Measurements from ENCODE around the gene NRTN. TPM values are rescaled to one million over a fixed set of nuclear protein-coding genes. Genes with fewer than 3 reads are reported as not detected.

The NRTN gene
- total and polyA plus RNA-seq, 2 experiments from 2014 or later, result 4.0 to 5.5 TPM

DNA sequence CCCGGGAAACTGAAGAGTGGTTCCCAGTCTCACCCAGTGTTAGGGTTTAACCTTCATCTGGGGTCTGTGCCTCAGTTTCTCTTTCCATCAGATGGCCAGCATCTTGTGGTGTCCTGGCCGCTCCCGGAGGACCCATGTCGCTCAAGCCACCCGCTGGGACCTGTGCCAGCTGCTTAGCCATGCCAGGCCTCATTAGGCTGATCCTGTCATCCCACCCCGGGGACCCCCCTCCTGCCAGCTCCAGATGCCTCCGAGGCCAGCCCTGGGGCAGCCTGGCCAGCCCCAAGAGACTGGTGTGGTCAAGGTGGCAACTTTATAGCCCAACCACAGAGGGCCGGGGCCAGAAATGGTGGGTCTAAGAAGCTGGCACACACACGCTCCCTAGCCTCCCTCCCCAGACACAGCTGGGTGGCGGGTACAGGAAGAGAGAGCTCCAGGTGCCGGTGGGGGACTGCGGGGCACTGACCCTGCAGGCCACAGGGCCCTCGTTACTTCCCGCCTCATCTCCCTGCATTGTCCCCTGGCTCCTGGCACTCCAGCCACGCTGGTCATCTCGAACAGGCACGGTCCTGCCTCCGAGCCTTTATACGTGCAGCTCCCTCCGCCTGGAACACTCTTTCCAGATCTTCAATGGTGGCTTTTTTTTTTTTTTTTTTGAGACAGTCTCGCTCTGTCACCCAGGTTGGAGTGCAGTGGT is 3.4 kb downstream of the NRTN start:
- Histone ChIP-seq H2AFZ (no peak overlapping the region), H3K79me2 (replicated peaks; ENCODE audit: insufficient read depth) (no peaks in the 10 kb centered on the region), H3F3A (replicated peaks; ENCODE audit: low read depth) (no peaks in the 10 kb centered on the region), H3K4me2 (no peak overlapping the region), H3K4me1 (ENCODE audit: insufficient read depth) (peaks cover 6% of the 10 kb centered on the region; the same call in 1 of the 2 replicates), H3K4me3 (no peak overlapping the region), H3K36me3 (ENCODE audit: insufficient read depth) (no peaks in the 10 kb centered on the region), H3K9me2 (ENCODE audit: insufficient read depth) (peaks cover 3% of the 10 kb centered on the region; the same call in 1 of the 2 replicates), H4K20me1 (replicated peaks; ENCODE audit: insufficient read depth) (no peaks in the 10 kb centered on the region; the same call in 1 of the 2 replicates), H3K27me3 (ENCODE audit: insufficient read depth) (peaks cover 8% of the 10 kb centered on the region), H3K27ac (ENCODE audit: low read depth) (no peak overlapping the region)
- no peaks in the 10 kb centered on the region; the same call in 1 of the 3 replicates for H3K9me3 Mint-ChIP-seq
- H3K27me3 Mint-ChIP-seq (ENCODE audit: insufficient read depth, low read depth, poor library complexity), result peaks cover 28% of the 10 kb centered on the region
- TF ChIP-seq CREB1 (CRISPR knock-in tag; IDR thresholded peaks at IDR 0.05; ENCODE audit: low read depth), result no peak
- TF ChIP-seq JUNB (IDR thresholded peaks at IDR 0.05; ENCODE audit: unreplicated experiment), result no peak
- TF ChIP-seq POLR2AphosphoS5 (IDR thresholded peaks at IDR 0.05; ENCODE audit: low read depth), result no peak
- TF ChIP-seq NANOG (IDR thresholded peaks at IDR 0.05; ENCODE audit: borderline replicate concordance), result no peak
- no peak for TF ChIP-seq ZNF114 (CRISPR knock-in tag; IDR thresholded peaks at IDR 0.05)
- no peak for TF ChIP-seq EZH2 (IDR thresholded peaks at IDR 0.05; ENCODE audit: low read depth, unreplicated experiment)
- no peak for TF ChIP-seq ZNF331 (CRISPR knock-in tag; IDR thresholded peaks at IDR 0.05; ENCODE audit: low read depth)
- H3K27ac Mint-ChIP-seq, result no peak overlapping the region
- DNase-seq (ENCODE audit: low spot score) (no peak), ATAC-seq (no peak)
- H3K4me1 Mint-ChIP-seq, result peaks cover 16% of the 10 kb centered on the region
- no peak overlapping the region for H3K4me3 Mint-ChIP-seq
- no peaks in the 10 kb centered on the region; the same call in 2 of the 3 replicates for H3K36me3 Mint-ChIP-seq (ENCODE audit: low read depth)

DNA sequence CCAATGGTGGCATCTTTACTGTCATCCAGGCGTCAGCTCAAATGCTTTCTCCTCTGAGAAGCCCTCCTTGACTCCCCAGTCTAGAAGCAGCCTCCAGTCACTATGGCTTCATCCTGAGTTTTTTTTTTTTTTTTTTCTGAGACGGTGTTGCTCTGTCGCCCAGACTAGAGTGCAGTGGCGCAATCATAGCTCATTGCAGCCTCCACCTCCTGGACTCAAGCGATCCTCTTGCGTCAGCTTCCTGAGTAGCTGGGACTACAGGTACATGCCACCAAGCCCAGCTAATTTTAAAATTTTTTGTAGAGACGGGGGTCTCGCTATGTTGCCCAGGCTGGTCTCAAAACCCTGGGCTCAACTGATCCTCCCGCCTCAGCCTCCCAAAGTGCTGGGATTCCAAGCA is 4.2 kb downstream of the NRTN start:
- H3K27ac Mint-ChIP-seq, result no peak overlapping the region
- peaks cover 5% of the 10 kb centered on the region; the same call in 1 of the 2 replicates for H3K27me3 ChIP-seq (ENCODE audit: insufficient read depth)
- peaks cover 13% of the 10 kb centered on the region for H3K4me1 Mint-ChIP-seq
- H2AFZ ChIP-seq, result no peak overlapping the region
- peaks cover 25% of the 10 kb centered on the region for H3K27me3 Mint-ChIP-seq (ENCODE audit: insufficient read depth, low read depth, poor library complexity)
- H3K4me1 ChIP-seq (ENCODE audit: insufficient read depth), result peaks cover 6% of the 10 kb centered on the region; the same call in 1 of the 2 replicates
- H3K36me3 Mint-ChIP-seq (ENCODE audit: low read depth), result no peaks in the 10 kb centered on the region; the same call in 2 of the 3 replicates
- no peaks in the 10 kb centered on the region; the same call in 2 of the 3 replicates for H3K9me3 Mint-ChIP-seq
- H3K27ac ChIP-seq (ENCODE audit: low read depth), result no peak overlapping the region
- H3K9me2 ChIP-seq (ENCODE audit: insufficient read depth), result no peaks in the 10 kb centered on the region
- no peaks in the 10 kb centered on the region for H3K36me3 ChIP-seq (ENCODE audit: insufficient read depth)
- ATAC-seq (no peak), DNase-seq (ENCODE audit: low spot score) (no peak)
- no peaks in the 10 kb centered on the region for H3F3A ChIP-seq (replicated peaks; ENCODE audit: low read depth)
- H3K4me2 ChIP-seq, result no peak overlapping the region
- no peaks in the 10 kb centered on the region for H3K79me2 ChIP-seq (replicated peaks; ENCODE audit: insufficient read depth)
- no peak overlapping the region for H3K4me3 Mint-ChIP-seq
- H3K4me3 ChIP-seq, result no peak overlapping the region
- H4K20me1 ChIP-seq (replicated peaks; ENCODE audit: insufficient read depth), result no peaks in the 10 kb centered on the region; the same call in 1 of the 2 replicates
- TF ChIP-seq CREB1 (CRISPR knock-in tag; IDR thresholded peaks at IDR 0.05; ENCODE audit: low read depth) (no peak), ZNF114 (CRISPR knock-in tag; IDR thresholded peaks at IDR 0.05) (no peak), ZNF331 (CRISPR knock-in tag; IDR thresholded peaks at IDR 0.05; ENCODE audit: low read depth) (no peak), STAT1 (IDR thresholded peaks at IDR 0.05; ENCODE audit: unreplicated experiment) (no peak), POLR2AphosphoS5 (IDR thresholded peaks at IDR 0.05; ENCODE audit: low read depth) (no peak), EZH2phosphoT487 (IDR thresholded peaks at IDR 0.05; ENCODE audit: unreplicated experiment) (no peak)
- TF ChIP-seq, protein P1, sequence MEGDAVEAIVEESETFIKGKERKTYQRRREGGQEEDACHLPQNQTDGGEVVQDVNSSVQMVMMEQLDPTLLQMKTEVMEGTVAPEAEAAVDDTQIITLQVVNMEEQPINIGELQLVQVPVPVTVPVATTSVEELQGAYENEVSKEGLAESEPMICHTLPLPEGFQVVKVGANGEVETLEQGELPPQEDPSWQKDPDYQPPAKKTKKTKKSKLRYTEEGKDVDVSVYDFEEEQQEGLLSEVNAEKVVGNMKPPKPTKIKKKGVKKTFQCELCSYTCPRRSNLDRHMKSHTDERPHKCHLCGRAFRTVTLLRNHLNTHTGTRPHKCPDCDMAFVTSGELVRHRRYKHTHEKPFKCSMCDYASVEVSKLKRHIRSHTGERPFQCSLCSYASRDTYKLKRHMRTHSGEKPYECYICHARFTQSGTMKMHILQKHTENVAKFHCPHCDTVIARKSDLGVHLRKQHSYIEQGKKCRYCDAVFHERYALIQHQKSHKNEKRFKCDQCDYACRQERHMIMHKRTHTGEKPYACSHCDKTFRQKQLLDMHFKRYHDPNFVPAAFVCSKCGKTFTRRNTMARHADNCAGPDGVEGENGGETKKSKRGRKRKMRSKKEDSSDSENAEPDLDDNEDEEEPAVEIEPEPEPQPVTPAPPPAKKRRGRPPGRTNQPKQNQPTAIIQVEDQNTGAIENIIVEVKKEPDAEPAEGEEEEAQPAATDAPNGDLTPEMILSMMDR (conservative IDR thresholded peaks at IDR 0.05; ENCODE audit: low read depth in 2 of 2), result no peak
- TF ChIP-seq, protein P2, sequence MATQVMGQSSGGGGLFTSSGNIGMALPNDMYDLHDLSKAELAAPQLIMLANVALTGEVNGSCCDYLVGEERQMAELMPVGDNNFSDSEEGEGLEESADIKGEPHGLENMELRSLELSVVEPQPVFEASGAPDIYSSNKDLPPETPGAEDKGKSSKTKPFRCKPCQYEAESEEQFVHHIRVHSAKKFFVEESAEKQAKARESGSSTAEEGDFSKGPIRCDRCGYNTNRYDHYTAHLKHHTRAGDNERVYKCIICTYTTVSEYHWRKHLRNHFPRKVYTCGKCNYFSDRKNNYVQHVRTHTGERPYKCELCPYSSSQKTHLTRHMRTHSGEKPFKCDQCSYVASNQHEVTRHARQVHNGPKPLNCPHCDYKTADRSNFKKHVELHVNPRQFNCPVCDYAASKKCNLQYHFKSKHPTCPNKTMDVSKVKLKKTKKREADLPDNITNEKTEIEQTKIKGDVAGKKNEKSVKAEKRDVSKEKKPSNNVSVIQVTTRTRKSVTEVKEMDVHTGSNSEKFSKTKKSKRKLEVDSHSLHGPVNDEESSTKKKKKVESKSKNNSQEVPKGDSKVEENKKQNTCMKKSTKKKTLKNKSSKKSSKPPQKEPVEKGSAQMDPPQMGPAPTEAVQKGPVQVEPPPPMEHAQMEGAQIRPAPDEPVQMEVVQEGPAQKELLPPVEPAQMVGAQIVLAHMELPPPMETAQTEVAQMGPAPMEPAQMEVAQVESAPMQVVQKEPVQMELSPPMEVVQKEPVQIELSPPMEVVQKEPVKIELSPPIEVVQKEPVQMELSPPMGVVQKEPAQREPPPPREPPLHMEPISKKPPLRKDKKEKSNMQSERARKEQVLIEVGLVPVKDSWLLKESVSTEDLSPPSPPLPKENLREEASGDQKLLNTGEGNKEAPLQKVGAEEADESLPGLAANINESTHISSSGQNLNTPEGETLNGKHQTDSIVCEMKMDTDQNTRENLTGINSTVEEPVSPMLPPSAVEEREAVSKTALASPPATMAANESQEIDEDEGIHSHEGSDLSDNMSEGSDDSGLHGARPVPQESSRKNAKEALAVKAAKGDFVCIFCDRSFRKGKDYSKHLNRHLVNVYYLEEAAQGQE (IDR thresholded peaks at IDR 0.05; ENCODE audit: unreplicated experiment), result no peak
- TF ChIP-seq, protein P3, sequence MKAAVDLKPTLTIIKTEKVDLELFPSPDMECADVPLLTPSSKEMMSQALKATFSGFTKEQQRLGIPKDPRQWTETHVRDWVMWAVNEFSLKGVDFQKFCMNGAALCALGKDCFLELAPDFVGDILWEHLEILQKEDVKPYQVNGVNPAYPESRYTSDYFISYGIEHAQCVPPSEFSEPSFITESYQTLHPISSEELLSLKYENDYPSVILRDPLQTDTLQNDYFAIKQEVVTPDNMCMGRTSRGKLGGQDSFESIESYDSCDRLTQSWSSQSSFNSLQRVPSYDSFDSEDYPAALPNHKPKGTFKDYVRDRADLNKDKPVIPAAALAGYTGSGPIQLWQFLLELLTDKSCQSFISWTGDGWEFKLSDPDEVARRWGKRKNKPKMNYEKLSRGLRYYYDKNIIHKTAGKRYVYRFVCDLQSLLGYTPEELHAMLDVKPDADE (IDR thresholded peaks at IDR 0.05), result no peak
